HEK293 (cell line): ENCODE results near the gene FCAR.

Source experiments
- ZNF629 ChIP-seq: fragments of 450-650 bp; formaldehyde crosslinking; IDR thresholded peaks from 2 replicates; pipeline ENCODE4 v1.5.1; 2017; ENCODE audit warnings: missing biosample characterization, missing genetic modification characterization
- ZNF677 ChIP-seq: fragments of 450-650 bp; IDR thresholded peaks from 2 replicates; pipeline ENCODE4 v1.5.0; 2018; ENCODE audit warnings: missing biosample characterization, mild to moderate bottlenecking, missing genetic modification characterization, moderate library complexity
- TF ChIP-seq, protein P1 (sequence below): fragments of 450-650 bp; formaldehyde crosslinking; IDR thresholded peaks from 2 replicates; pipeline ENCODE4 v1.5.1; 2016; ENCODE audit warnings: missing biosample characterization, missing genetic modification characterization
- TF ChIP-seq, protein P2 (sequence below): fragments of 450-650 bp; formaldehyde crosslinking; IDR thresholded peaks from 2 replicates; pipeline ENCODE4 v1.5.1; 2016; ENCODE audit warnings: missing biosample characterization, missing genetic modification characterization

DNA sequence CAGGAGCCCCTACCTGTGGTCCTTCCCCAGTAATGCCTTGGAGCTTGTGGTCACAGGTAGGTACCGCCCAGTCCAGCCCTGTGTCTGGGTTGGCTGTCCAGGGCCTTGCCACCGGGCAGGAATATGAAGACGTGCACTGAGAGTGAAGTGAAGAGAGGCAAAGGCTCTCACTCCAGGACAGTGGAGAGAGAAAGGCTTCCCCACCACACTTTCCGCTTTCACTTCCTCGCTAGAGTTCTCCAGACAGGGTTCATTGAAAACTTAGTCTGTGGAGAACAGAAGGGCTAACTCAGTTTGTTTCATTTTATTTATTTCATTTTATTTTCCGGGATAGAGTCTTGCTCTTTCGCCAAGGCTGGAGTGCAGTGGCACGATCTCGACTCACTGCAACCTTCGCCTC is 14.2 kb downstream of the FCAR start:
- TF ChIP-seq, protein P1, sequence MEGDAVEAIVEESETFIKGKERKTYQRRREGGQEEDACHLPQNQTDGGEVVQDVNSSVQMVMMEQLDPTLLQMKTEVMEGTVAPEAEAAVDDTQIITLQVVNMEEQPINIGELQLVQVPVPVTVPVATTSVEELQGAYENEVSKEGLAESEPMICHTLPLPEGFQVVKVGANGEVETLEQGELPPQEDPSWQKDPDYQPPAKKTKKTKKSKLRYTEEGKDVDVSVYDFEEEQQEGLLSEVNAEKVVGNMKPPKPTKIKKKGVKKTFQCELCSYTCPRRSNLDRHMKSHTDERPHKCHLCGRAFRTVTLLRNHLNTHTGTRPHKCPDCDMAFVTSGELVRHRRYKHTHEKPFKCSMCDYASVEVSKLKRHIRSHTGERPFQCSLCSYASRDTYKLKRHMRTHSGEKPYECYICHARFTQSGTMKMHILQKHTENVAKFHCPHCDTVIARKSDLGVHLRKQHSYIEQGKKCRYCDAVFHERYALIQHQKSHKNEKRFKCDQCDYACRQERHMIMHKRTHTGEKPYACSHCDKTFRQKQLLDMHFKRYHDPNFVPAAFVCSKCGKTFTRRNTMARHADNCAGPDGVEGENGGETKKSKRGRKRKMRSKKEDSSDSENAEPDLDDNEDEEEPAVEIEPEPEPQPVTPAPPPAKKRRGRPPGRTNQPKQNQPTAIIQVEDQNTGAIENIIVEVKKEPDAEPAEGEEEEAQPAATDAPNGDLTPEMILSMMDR (tag by site-specific recombination) = no peak
- TF ChIP-seq ZNF629 (tag by site-specific recombination) (no peak), ZNF677 (tag by site-specific recombination) (no peak)
- TF ChIP-seq, protein P2, sequence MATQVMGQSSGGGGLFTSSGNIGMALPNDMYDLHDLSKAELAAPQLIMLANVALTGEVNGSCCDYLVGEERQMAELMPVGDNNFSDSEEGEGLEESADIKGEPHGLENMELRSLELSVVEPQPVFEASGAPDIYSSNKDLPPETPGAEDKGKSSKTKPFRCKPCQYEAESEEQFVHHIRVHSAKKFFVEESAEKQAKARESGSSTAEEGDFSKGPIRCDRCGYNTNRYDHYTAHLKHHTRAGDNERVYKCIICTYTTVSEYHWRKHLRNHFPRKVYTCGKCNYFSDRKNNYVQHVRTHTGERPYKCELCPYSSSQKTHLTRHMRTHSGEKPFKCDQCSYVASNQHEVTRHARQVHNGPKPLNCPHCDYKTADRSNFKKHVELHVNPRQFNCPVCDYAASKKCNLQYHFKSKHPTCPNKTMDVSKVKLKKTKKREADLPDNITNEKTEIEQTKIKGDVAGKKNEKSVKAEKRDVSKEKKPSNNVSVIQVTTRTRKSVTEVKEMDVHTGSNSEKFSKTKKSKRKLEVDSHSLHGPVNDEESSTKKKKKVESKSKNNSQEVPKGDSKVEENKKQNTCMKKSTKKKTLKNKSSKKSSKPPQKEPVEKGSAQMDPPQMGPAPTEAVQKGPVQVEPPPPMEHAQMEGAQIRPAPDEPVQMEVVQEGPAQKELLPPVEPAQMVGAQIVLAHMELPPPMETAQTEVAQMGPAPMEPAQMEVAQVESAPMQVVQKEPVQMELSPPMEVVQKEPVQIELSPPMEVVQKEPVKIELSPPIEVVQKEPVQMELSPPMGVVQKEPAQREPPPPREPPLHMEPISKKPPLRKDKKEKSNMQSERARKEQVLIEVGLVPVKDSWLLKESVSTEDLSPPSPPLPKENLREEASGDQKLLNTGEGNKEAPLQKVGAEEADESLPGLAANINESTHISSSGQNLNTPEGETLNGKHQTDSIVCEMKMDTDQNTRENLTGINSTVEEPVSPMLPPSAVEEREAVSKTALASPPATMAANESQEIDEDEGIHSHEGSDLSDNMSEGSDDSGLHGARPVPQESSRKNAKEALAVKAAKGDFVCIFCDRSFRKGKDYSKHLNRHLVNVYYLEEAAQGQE = no peak
